Hematopoietic multipotent progenitor cell treated with erythropoietin and hydrocortisone succinate and interleukin-3 and kit ligand, for 8 days (in vitro differentiated cells): ENCODE measurements around the gene RAB11FIP2.

Source experiments
- DNase-seq: peaks from one replicate; pipeline ENCODE4 v3.0.0-alpha.2; 2015

The RAB11FIP2 gene

DNA sequence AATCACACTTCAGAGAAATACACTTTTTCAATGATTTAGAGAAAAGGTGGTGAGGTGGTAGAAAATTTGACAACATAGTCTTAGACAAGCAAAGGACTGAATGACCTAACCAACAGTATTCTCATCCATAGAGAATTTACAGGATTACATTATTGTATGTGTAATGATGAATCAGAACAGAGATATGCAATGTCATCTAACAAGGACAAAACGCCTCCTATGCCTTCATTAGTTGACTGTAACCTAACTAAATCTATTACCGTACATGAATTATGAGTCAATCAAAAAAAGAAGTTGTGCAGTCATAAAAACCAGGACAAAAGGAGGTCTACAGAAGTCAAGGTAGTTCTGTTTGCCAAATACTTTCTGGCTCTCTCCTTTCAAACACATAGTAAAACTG is 66.5 kb downstream of the RAB11FIP2 start:
- no peak for DNase-seq

DNA sequence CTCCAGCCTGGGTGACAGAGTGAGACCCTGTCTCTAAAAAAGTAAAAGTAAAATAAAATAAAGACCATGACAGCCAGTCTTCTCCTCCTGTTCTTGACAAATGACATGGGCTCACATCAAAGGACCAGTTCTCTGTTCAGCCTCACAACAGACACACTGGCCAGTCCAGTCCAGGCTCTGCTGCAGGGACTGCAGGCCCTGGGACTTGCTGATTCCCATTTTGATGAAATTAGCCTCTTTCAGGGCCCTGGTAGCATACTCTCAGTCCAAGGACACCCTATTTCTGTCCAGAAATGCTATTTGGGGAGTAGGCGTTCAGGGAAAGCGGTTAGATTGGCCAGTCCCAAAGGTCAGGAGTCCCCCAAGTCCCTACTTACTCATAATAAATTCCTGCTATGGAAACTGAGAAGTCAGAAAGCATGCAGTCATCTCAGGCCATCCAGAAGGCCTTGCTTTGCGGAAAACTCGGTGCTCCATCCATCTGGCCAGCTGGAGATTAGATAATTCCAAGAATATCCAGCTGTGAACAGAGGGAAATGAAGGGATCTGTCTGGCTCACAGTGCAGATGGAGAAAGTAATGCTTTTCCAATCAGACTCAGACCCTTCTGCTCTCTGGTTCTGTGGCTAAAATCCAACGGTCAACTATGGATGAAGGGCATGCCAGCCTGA is 74.4 kb downstream of the RAB11FIP2 start:
- no peak for DNase-seq

DNA sequence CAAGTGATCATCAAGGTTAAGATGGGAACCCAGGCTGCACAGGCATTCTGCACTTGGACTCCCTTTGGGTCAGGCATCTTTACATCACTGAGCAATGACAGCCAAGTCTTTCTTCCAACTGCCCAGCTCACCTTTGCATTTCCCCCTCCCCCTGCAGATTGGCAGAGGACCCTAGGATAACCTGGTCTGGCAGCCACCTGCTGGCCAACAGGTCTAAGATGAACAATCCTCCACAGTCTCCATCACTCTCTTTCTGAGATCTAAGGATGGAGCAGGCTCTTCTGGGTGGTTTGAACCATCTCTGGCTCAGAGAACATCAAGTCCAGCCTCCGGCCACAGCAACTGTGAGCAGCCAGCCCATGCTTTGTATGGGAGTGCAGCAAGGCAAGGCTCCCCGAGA is 75.8 kb downstream of the RAB11FIP2 start:
- no peak for DNase-seq

DNA sequence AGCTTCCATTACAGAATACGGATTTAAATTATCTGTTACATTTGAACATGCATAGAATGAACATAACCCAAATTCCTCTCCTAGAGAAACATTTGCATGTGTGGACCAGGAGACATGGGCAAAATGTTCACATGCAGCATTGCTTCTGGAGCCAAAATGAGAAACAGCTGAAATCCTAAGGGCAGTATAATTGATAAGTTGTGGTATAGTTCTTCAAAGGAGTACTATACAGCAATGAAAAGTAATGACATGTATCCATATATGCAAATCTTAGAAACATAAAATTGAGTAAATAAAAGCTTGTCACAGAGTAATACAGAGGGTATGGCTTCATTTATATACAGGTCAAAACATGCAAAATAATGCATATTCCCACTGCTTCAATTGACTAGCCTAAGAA is 77.1 kb downstream of the RAB11FIP2 start:
- no peak for DNase-seq

DNA sequence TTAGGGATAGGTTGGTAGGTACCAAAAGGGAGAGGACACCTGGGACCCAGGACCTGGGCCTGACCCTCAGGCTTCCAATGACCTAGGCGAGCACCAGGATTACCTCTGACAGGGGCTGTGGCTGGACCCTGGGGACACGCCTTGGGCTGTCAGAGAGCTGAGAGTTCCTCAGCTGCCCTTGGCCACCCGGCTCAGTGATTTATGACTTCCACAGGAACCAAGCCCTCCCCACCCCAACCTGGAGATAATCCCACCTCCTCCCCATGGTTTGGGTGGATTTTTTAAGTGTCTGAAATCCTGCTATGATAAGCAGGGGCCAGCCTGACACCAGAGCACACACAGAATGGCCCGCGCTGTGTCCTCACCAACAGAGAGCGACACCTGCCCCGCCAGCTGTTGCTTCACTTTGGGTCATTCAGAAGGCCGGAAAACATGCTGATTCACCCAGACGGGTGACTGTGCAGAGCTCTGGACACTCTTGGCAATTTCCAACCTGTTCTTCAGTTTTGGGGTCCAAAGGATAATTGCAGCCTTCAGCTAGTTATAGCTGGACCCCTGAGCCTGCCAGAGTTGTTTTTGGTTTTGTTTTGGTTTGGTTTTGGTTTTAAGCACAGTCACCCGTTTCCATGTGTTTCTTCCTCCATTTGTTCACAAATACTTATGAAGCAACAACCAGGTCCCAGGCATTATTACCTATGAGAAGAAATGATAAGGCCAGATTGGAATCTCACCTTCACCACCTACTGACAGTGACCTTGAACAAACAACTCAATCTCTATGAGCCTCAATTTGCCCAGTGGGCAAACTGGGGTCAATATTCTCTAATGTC is 78.2 kb downstream of the RAB11FIP2 start:
- no peak for DNase-seq

DNA sequence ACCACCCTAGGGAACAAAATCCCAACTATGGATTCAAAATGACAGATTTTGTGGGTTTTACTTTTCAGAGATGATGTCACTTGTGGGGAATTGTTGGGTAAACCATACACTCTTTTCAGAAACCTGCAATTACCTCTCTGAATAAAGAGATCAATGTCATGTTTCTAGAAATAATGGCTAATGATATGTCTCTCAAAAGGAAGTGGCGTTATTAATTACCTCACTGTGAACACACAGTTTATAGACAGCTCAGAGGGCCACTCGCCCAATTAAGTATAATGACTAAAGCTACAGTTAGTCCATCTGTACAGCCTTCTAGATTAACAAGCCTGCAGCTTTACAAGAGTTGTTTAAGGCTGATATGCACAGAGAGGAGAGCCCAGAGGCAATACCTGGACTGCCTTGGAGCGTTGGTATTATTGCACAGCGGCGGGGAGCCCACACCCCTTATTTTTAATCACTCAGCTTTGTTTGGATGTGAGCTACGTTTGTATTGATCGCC is 79.5 kb downstream of the RAB11FIP2 start:
- no peak for DNase-seq

DNA sequence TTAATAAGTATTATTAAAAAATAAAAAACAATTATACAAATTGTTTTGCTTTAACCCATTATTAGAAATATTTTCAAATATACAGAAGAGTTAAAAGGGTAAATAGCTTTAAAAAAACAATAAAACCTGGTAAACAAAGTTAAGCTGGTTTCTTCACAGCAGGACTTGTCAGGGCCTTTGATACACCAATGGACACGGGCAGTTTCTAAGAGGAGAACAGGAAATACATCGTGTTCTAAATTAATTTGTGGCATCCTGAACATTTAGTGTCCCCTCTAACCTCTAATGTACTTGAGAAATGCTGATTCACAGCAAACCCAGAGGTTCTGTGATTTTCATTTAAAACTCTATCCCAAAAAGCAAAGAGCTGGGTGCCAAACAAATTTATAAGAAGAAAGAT is 80.8 kb downstream of the RAB11FIP2 start:
- DNase-seq, result no peak

DNA sequence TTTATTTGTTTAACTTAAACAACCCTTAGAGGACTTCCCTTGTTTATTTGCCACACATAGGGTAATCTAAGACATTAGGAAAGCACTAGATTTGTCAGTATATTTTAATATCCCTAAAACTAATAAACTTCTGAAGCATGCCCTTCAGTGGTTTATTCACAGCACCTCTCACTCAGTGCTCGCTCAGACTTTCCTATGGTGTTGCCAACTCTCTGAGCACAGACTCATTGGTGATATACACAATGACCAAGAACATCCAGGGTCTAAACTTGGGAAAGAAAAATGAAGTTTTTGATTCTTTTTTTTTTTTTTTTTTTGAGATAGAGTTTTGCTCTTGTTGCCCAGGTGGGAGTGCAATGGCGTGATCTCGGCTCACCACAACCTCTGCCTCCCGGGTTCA is 82.2 kb downstream of the RAB11FIP2 start:
- no peak for DNase-seq

DNA sequence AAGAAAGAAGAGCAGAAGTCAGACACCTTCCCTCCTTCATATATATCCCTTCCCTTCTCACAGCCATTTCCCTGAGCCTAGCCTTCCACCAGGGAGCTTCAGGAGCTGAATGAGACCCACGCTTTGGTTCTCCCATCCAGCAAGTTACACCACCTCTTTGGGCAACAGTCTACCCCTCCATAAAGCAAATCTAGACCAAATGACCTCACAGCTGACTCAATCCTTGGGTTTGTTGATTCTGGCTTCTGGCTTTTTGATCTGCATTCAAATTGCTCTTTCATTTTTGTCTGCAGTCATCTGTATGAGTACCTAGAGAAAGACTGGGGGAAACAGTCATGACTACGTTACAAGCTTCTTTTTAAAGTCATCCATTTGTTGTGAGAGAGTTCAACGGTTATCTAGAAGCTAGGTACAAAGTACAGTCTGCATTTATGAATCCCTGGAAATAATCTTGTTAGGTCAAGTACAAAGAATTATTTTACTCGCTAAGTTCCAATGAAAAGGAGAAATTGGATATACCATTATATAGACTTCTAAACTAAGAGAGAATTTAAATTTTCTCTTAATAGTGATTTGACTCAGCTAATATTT is 86.3 kb downstream of the RAB11FIP2 start:
- no peak for DNase-seq

DNA sequence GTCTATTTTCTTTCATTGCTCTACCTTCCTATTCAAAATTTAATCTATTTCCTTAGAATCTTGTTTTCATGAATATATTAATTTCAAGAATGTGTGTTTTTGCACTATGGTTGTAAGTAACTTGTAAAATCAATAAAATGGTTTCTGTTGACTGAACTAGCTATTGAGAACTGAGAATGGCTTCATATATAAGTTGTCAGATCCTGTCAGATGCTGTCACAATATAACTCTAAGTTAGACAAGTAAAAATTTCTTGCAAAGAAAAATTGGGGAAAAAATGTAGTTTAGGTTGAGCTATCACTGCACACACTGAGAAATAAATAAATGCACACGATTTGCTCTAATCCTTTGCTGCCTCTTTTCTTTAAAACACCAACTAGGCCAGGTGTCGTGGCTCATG is 89.8 kb downstream of the RAB11FIP2 start:
- no peak for DNase-seq

DNA sequence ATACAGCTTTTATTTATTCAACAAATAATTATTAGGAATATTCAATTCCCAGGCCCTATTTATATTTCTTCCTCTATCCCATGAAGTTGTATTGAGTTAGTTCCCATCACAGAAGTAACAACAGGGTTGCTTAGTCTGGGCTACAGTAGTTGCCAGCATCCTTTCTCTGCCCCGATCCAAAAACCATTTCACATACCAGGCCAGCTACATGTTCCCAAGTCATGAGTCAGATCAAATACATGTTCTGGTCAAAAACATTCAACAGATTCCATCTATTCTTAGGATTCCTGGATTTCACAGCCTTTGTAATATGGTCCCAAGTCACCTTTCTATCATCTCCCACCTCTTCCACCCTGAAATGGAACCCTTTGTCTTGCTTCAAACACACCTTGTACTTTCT is 91.6 kb downstream of the RAB11FIP2 start:
- no peak for DNase-seq
